Natural killer cell (primary cell): ENCODE results near the gene HINT3. TPM values are rescaled to one million over a fixed set of nuclear protein-coding genes. Genes with fewer than 3 reads are reported as not detected.
A peak's percentile ranks its signal among the peaks of the same experiment; 100 is the strongest.

Experiments used
- ATAC-seq, 3 donors: fragments of 150-1000 bp in 2 of 3; fragments of 200-7000 bp in 1 of 3; cut with Tn5 transposase; 1 replicate in 1 of 3; 2 replicates in 2 of 3; pipeline ENCODE4 v1.10.0; 2021; ENCODE audit warnings: mild to moderate bottlenecking in 2 of 3, moderate library complexity in 2 of 3
- DNase-seq, 2 donors: peaks; one replicate each; pipeline versions ENCODE4 v3.0.0 to v3.0.0-alpha.2; 2013 to 2021; ENCODE audit warnings: mixed read lengths in 1 of 2
- H3K27ac ChIP-seq: one replicate; pipeline ENCODE4 v1.5.1; 2013; ENCODE audit warnings: mild to moderate bottlenecking, low read length
- H3K27me3 ChIP-seq: one replicate; pipeline ENCODE4 v1.6.1; 2013; ENCODE audit warnings: low read length; ENCODE audit not compliant: control insufficient read depth, insufficient read depth
- H3K36me3 ChIP-seq: one replicate; pipeline ENCODE4 v1.6.1; 2013; ENCODE audit warnings: low read length; ENCODE audit not compliant: control insufficient read depth, insufficient read depth
- H3K4me1 ChIP-seq: one replicate; pipeline ENCODE4 v1.6.1; 2013; ENCODE audit warnings: low read length; ENCODE audit not compliant: control insufficient read depth, insufficient read depth
- H3K4me3 ChIP-seq: one replicate; pipeline ENCODE4 v1.5.1; 2013; ENCODE audit warnings: low read length
- H3K9me3 ChIP-seq: one replicate; pipeline ENCODE4 v1.6.1; 2013; ENCODE audit warnings: low read length; ENCODE audit not compliant: control insufficient read depth, insufficient read depth
- H3K27ac Mint-ChIP-seq, 2 donors: one replicate each; pipeline ENCODE4 v1.8.0; 2022; ENCODE audit warnings: mild to moderate bottlenecking in 2 of 2, mixed read lengths in 2 of 2, moderate library complexity in 1 of 2
- H3K27me3 Mint-ChIP-seq, 2 donors: one replicate each; pipeline ENCODE4 v1.8.0; 2022; ENCODE audit warnings: low read depth in 2 of 2, mixed read lengths in 2 of 2
- H3K36me3 Mint-ChIP-seq: one replicate; pipeline ENCODE4 v1.8.0; 2022; ENCODE audit warnings: mixed read lengths
- H3K4me1 Mint-ChIP-seq, 2 donors: one replicate each; pipeline ENCODE4 v1.8.0; 2022; ENCODE audit warnings: mixed read lengths in 2 of 2
- H3K4me3 Mint-ChIP-seq: one replicate; pipeline ENCODE4 v1.8.0; 2022; ENCODE audit warnings: mild to moderate bottlenecking, moderate library complexity, mixed read lengths
- H3K9me3 Mint-ChIP-seq, 2 donors: one replicate each; pipeline ENCODE4 v1.8.0; 2022; ENCODE audit warnings: mixed read lengths in 2 of 2
- CTCF ChIP-seq: fragments of 200-600 bp; IDR thresholded peaks from one replicate; pipeline ENCODE4 v1.8.0; 2022; ENCODE audit warnings: antibody characterized with exemption
- WGBS: methylation state at CpG from one replicate; pipeline ENCODE4 v1.1.7; 2013; ENCODE audit warnings: missing lambda C conversion rate; ENCODE audit not compliant: insufficient coverage; 5-methylcytosine and 5-hydroxymethylcytosine counted together
- intact Hi-C: fragments of 100-400 bp; cut with micrococcal nuclease; formaldehyde crosslinking; loops from one replicate; pipeline ENCODE4 v1.14.2; 2022
- total RNA-seq, 4 donors: library from RNA; stranded (reverse); fragments of 120-200 nt in 1 of 4; gene quantifications; one replicate each; pipeline versions ENCODE4 v1.2.3 to v1.2.4, GENCODE V29; 2013 to 2022

The HINT3 gene
- total RNA-seq, 3 donors from 2014 or later (not counting 1 experiment from before 2014, with no cell fraction given), result 9.7 to 10.5 (median 10.3) TPM

GRCh38 chr6:125974214-125974866 lies 17.8 kb downstream of the HINT3 start:
- H3K9me3 Mint-ChIP-seq, result no peaks in the 10 kb centered on the region
- Histone ChIP-seq H3K4me1 (no peaks in the 10 kb centered on the region), H3K27me3 (no peaks in the 10 kb centered on the region), H3K36me3 (peaks cover 20% of the 10 kb centered on the region), H3K9me3 (no peaks in the 10 kb centered on the region), H3K27ac (no peak overlapping the region), H3K4me3 (no peak overlapping the region)
- no peaks in the 10 kb centered on the region for H3K27me3 Mint-ChIP-seq
- peaks cover 5 to 7% of the 10 kb centered on the region in 2 donors for H3K4me1 Mint-ChIP-seq
- TF ChIP-seq CTCF, result peak; percentile 45
- DNase-seq (peak in 1 of 2 donors; percentile 67), ATAC-seq (peak; percentile 59 to 73 (median 69))
- H3K27ac Mint-ChIP-seq, result peak overlapping the region; percentile 33 to 45
- intact Hi-C loops, result loop anchor here (2.0 kb wide), 1 partner anchor 664 kb away; no protein-coding TSS in a partner anchor
- 51% methylated on average over 4 of the region's 5 CpGs for WGBS
- peaks cover under 1% of the 10 kb centered on the region for H3K36me3 Mint-ChIP-seq
- no peak overlapping the region for H3K4me3 Mint-ChIP-seq

GRCh38 chr6:125979101-125979500 lies 22.5 kb downstream of the HINT3 start:
- Mint-ChIP-seq H3K27me3 (no peaks in the 10 kb centered on the region), H3K9me3 (no peaks in the 10 kb centered on the region), H3K36me3 (no peaks in the 10 kb centered on the region), H3K4me3 (no peak overlapping the region), H3K27ac (no peak overlapping the region), H3K4me1 (peaks cover 4 to 5% of the 10 kb centered on the region in 2 donors)
- no peak for TF ChIP-seq CTCF
- no peak for DNase-seq
- H3K36me3 ChIP-seq, result peaks cover 11% of the 10 kb centered on the region
- H3K9me3 ChIP-seq, result no peaks in the 10 kb centered on the region
- H3K4me1 ChIP-seq, result no peaks in the 10 kb centered on the region
- intact Hi-C loops, result no loop called here
- H3K27me3 ChIP-seq, result no peaks in the 10 kb centered on the region
- H3K27ac ChIP-seq, result no peak overlapping the region
- 93% methylated on average over 2 of the region's 3 CpGs for WGBS
- ATAC-seq, result no peak
- H3K4me3 ChIP-seq, result no peak overlapping the region

GRCh38 chr6:125981571-125982185 lies 25.1 kb downstream of the HINT3 start:
- no peak overlapping the region for H3K4me3 ChIP-seq
- intact Hi-C loops, result no loop called here
- H3K27me3 ChIP-seq, result no peaks in the 10 kb centered on the region
- no peak overlapping the region for H3K27ac ChIP-seq
- Mint-ChIP-seq H3K9me3 (no peaks in the 10 kb centered on the region), H3K27me3 (no peaks in the 10 kb centered on the region), H3K27ac (no peak overlapping the region), H3K4me1 (no peaks in the 10 kb centered on the region), H3K4me3 (no peak overlapping the region), H3K36me3 (no peaks in the 10 kb centered on the region)
- peaks cover 2% of the 10 kb centered on the region for H3K36me3 ChIP-seq
- no peak for TF ChIP-seq CTCF
- H3K9me3 ChIP-seq, result no peaks in the 10 kb centered on the region
- DNase-seq (no peak), ATAC-seq (no peak)
- 92% methylated on average over 2 of the region's 2 CpGs for WGBS
- no peaks in the 10 kb centered on the region for H3K4me1 ChIP-seq
